ENCODE results near the gene TNNI3K. TPM values are rescaled to one million over a fixed set of nuclear protein-coding genes. Genes with fewer than 3 reads are reported as not detected.
A peak's percentile ranks its signal among the peaks of the same experiment; 100 is the strongest.

Gene TNNI3K
- polyA plus RNA-seq, 1 experiment = 1.1 TPM

DNA sequence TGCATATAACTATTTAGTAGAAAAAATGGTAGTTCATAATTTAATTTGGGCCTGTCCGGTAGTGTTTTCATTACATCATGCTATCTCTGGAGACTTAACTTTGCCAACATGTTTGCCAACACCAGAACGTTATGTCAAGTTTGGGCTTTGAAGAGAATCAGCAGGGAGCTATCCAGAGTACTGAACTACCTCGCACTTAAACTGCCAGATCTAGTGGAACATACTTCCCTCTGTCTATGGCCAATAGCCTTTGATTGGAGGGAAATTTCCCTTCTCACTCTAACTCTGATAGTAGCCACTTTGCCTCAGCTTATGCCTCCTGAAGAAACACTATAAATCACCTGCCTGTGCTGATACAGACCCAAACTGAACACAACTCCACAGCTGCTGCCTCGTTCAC is 267.2 kb downstream of the TNNI3K start:
- ChIA-PET POLR2A (no interaction called here), CTCF (interaction anchor here (0.6 to 3.9 kb wide), 8 partner anchors 9 to 1622 kb away, joined by 3 to 34 read pairs (median 6); no protein-coding TSS in a partner anchor)
- Histone ChIP-seq H3K27ac (ENCODE audit: low read depth, low read length) (no peak overlapping the region), H3K27me3 (ENCODE audit: control insufficient read depth, insufficient read depth, low read length) (no peaks in the 10 kb centered on the region), H3K4me3 (ENCODE audit: low read depth, low read length) (no peak overlapping the region), H3K9me3 (ENCODE audit: control insufficient read depth, insufficient read depth, low read length) (no peaks in the 10 kb centered on the region)
- DNase-seq (ENCODE audit: low read depth, low spot score) = peak; percentile 4
- TF ChIP-seq, protein P1, sequence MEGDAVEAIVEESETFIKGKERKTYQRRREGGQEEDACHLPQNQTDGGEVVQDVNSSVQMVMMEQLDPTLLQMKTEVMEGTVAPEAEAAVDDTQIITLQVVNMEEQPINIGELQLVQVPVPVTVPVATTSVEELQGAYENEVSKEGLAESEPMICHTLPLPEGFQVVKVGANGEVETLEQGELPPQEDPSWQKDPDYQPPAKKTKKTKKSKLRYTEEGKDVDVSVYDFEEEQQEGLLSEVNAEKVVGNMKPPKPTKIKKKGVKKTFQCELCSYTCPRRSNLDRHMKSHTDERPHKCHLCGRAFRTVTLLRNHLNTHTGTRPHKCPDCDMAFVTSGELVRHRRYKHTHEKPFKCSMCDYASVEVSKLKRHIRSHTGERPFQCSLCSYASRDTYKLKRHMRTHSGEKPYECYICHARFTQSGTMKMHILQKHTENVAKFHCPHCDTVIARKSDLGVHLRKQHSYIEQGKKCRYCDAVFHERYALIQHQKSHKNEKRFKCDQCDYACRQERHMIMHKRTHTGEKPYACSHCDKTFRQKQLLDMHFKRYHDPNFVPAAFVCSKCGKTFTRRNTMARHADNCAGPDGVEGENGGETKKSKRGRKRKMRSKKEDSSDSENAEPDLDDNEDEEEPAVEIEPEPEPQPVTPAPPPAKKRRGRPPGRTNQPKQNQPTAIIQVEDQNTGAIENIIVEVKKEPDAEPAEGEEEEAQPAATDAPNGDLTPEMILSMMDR (IDR thresholded peaks at IDR 0.05; ENCODE audit: low read depth, low read length) = no peak

DNA sequence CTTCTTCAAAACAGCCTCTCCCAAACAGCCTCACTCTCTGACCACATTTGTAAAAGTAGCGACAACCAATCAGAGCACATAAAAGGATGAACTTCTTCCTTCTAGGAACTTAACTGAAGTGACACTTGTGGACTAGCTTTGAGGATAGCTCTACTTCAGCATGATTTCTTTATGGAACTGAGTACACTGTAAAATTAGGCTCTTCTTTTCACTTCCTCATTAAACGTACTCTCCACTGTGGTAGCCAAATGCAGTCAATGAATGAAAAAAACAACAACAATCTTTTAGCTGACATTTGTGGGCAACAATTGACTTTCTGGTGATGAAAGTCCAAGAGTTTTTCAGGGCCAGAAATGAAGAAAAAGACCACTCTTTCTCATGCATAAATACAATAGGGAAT is 267.7 kb downstream of the TNNI3K start:
- no peak overlapping the region for H3K4me3 ChIP-seq (ENCODE audit: low read depth, low read length)
- no peak for DNase-seq (ENCODE audit: low read depth, low spot score)
- ChIA-PET POLR2A (no interaction called here), CTCF (interaction anchor here (0.6 to 3.9 kb wide), 16 partner anchors 8 to 1623 kb away, joined by 3 to 34 read pairs (median 4); partner anchors contain the start of gene LRRC53)
- H3K27ac ChIP-seq (ENCODE audit: low read depth, low read length) = no peak overlapping the region
- H3K9me3 ChIP-seq (ENCODE audit: control insufficient read depth, insufficient read depth, low read length) = no peaks in the 10 kb centered on the region
- TF ChIP-seq, protein P1 (IDR thresholded peaks at IDR 0.05; ENCODE audit: low read depth, low read length) = no peak
- H3K27me3 ChIP-seq (ENCODE audit: control insufficient read depth, insufficient read depth, low read length) = no peaks in the 10 kb centered on the region

DNA sequence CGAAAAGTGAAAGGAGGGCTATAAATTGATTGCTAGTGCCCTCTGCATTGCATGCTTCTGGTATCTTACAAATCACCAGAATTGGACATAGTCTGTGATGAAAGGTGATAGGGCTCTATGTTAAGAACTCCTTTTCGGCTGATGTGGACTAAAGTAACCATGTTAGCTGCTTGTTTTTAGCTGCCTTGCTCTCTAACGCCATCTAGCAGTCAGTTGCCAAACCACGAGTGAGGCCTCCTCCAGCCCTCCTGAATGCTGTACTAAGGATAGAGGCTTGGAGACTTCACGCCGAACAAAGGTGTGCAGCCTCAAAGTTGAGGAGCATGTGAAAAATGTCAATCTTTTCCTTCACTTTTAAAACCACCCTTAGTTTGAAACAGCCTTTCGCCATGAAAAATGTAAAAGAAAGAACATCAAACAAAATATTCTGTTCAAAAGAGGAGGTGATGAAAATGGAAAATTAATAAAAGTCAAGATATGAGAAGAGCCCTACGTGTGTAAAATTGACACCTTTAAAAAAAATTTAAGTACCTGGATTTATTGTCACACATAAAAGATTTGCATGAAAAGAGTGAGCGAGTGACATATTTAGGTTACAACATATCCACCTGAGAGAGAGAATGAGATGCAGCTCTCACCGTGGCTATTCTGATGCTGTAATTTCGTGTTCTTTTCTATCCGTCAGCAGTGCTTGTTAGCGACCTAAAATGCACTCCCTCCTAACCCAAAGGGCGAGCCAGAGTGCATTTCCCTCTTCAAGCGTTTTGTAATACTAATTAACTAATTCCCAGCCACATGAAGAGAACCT is 269.1 kb downstream of the TNNI3K start:
- H3K27me3 ChIP-seq (ENCODE audit: control insufficient read depth, insufficient read depth, low read length) = no peaks in the 10 kb centered on the region
- DNase-seq (ENCODE audit: low read depth, low spot score) = peak; percentile 13
- H3K4me3 ChIP-seq (ENCODE audit: low read depth, low read length) = no peak overlapping the region
- TF ChIP-seq, protein P1 (IDR thresholded peaks at IDR 0.05; ENCODE audit: low read depth, low read length) = peak; percentile 99
- no peaks in the 10 kb centered on the region for H3K9me3 ChIP-seq (ENCODE audit: control insufficient read depth, insufficient read depth, low read length)
- ChIA-PET POLR2A (no interaction called here), CTCF (interaction anchor here (0.6 to 3.9 kb wide), 24 partner anchors 9 to 664 kb away, joined by 3 to 34 read pairs (median 4); partner anchors contain the start of gene LRRC53)
- no peak overlapping the region for H3K27ac ChIP-seq (ENCODE audit: low read depth, low read length)

DNA sequence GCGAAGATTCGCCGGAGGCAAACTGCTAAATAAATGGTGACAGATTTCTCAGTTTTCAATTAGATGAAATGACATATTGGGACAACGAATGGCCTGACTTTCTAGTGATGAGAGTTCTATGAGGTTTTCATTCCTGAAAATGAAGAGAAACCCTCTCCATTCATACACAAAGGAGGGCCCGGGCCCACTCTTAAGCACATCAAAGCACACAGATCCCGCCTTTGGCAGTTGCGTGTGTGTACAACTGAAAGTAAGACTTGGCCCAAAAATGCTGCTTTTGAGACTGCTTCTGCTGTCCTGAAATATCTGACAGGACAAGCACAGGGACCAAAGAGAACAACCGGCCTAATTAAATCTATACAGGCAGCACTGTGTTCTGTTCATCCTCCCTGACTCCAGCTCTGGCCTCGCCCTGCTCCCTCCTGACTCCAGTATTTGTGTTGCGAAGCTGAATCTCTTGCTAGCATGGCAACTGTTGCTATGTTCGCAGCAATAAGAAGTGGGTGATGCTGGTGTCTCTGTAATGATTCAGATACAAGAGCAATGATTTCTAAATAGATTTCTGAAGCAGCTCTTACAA is 269.8 kb downstream of the TNNI3K start:
- no peaks in the 10 kb centered on the region for H3K9me3 ChIP-seq (ENCODE audit: control insufficient read depth, insufficient read depth, low read length)
- TF ChIP-seq, protein P1 (IDR thresholded peaks at IDR 0.05; ENCODE audit: low read depth, low read length) = no peak
- POLR2A ChIA-PET = no interaction called here

More for the DNA sequence above, 269.8 kb downstream of the TNNI3K start:
- Histone ChIP-seq H3K4me3 (ENCODE audit: low read depth, low read length) (no peak overlapping the region), H3K27ac (ENCODE audit: low read depth, low read length) (no peak overlapping the region), H3K27me3 (ENCODE audit: control insufficient read depth, insufficient read depth, low read length) (no peaks in the 10 kb centered on the region)
- CTCF ChIA-PET = interaction anchor here (2.8 to 3.9 kb wide), 2 partner anchors 36 to 186 kb away, joined by 16 to 34 read pairs; no protein-coding TSS in a partner anchor
- DNase-seq (ENCODE audit: low read depth, low spot score) = no peak
